SKM-1 (cell line): ENCODE measurements around the gene SYT11.
"Not testable (repeated sequence)": the region's sequence is repeated elsewhere in the genome, so short reads cannot be mapped to it uniquely, and the experiment has no call there.

Experiments used
- DNase-seq: peaks from one replicate; lab custom pipeline; 2025; ENCODE audit not compliant: unreplicated experiment; lab: John Stamatoyannopoulos, UW

Gene SYT11

GRCh38 chr1:155859234-155859829, at the start of gene SYT11:
Gene SYT11 (plus strand): TSS chr1:155859567. CDS start chr1:155859762, 195 bp downstream.
- peak; percentile 99 for DNase-seq

- no peak for DNase-seq
Observed at GRCh38 chr1:155812878-155813277, 46.5 kb upstream of the SYT11 start.

GRCh38 chr1:155813672-155814071, 45.7 kb upstream of the SYT11 start:
- DNase-seq = no peak

- no peak for DNase-seq
Observed at GRCh38 chr1:155816351-155816750, 43.0 kb upstream of the SYT11 start.

GRCh38 chr1:155827450-155827849, 31.9 kb upstream of the SYT11 start:
- DNase-seq = no peak

- no peak for DNase-seq
Observed at GRCh38 chr1:155831279-155831976, 27.9 kb upstream of the SYT11 start.

- no peak for DNase-seq
Observed at GRCh38 chr1:155833665-155834295, 25.6 kb upstream of the SYT11 start.

- DNase-seq = no peak
Observed at GRCh38 chr1:155834296-155834926, 25.0 kb upstream of the SYT11 start.

GRCh38 chr1:155834927-155835399, 24.4 kb upstream of the SYT11 start:
- not testable (repeated sequence) for DNase-seq

GRCh38 chr1:155835548-155835947, 23.8 kb upstream of the SYT11 start:
- DNase-seq = no peak

- no peak for DNase-seq
Observed at GRCh38 chr1:155840386-155840785, 19.0 kb upstream of the SYT11 start.

- no peak for DNase-seq
Observed at GRCh38 chr1:155844860-155845421, 14.4 kb upstream of the SYT11 start.

- DNase-seq = no peak
Observed at GRCh38 chr1:155847823-155848529, 11.4 kb upstream of the SYT11 start.

GRCh38 chr1:155850345-155850744, 9.0 kb upstream of the SYT11 start:
- DNase-seq = no peak

GRCh38 chr1:155856257-155856974, 3.0 kb upstream of the SYT11 start:
- DNase-seq = no peak

- DNase-seq = peak; percentile 99
Observed at GRCh38 chr1:155856975-155857930, 2.1 kb upstream of the SYT11 start, which contains the start of gene GON4L. Gene GON4L (minus strand): TSS chr1:155857214. CDS start chr1:155853780, 3,434 bp downstream.

- peak; percentile 91 for DNase-seq
Observed at GRCh38 chr1:155858800-155859233, 550 bp upstream of the SYT11 start.
